K562 (cell line): Measurements from ENCODE around the gene MSRB2. TPM values are rescaled to one million over a fixed set of nuclear protein-coding genes. Genes with fewer than 3 reads are reported as not detected.

Source experiments
- ATF7 ChIP-seq: fragments of 450-650 bp; IDR thresholded peaks from 2 replicates; pipeline ENCODE4 v1.7.1; 2014; ENCODE audit warnings: mild to moderate bottlenecking, moderate library complexity
- DEAF1 ChIP-seq: fragments of 450-650 bp; formaldehyde crosslinking; IDR thresholded peaks from 2 replicates; pipeline ENCODE4 v1.4.0; 2020; ENCODE audit warnings: mild to moderate bottlenecking, moderate library complexity
- ETV6 ChIP-seq, 3 experiments: fragments of 150-350 bp in 1 of 3; sonication (generic) in 1 of 3; formaldehyde crosslinking in 1 of 3; IDR thresholded peaks; 2 replicates each; pipeline versions ENCODE4 v1.6.1 to v1.8.0; 2014 to 2022; ENCODE audit warnings: borderline replicate concordance in 2 of 3, low read depth in 2 of 3, antibody characterized with exemption in 1 of 3, low read length in 1 of 3, mild to moderate bottlenecking in 1 of 3, missing genetic modification reagents in 1 of 3
- EWSR1 ChIP-seq: fragments of 450-650 bp; IDR thresholded peaks from 2 replicates; pipeline ENCODE4 v1.6.1; 2018; ENCODE audit warnings: borderline replicate concordance, mild to moderate bottlenecking, low read depth, moderate library complexity; ENCODE audit not compliant: partially characterized antibody
- KLF16 ChIP-seq: IDR thresholded peaks from 2 replicates; pipeline ENCODE4 v1.6.1; 2016; ENCODE audit warnings: antibody characterized with exemption
- MAZ ChIP-seq, 2 experiments: fragments of 450-650 bp in 1 of 2; sonication (generic) in 1 of 2; formaldehyde crosslinking; IDR thresholded peaks in 1 of 2; conservative IDR thresholded peaks in 1 of 2; 2 replicates each; pipeline versions ENCODE4 v1.4.0 to v1.5.0; 2020; ENCODE audit warnings: mild to moderate bottlenecking in 1 of 2, missing genetic modification reagents in 1 of 2
- MCM5 ChIP-seq: fragments of 450-650 bp; IDR thresholded peaks from 2 replicates; pipeline ENCODE4 v1.6.1; 2016; ENCODE audit warnings: low read depth
- MGA ChIP-seq: fragments of 450-650 bp; IDR thresholded peaks from 2 replicates; pipeline ENCODE4 v1.6.1; 2016; ENCODE audit warnings: mild to moderate bottlenecking, moderate library complexity
- THAP12 ChIP-seq: fragments of 250-450 bp; sonication (Bioruptor Pico); IDR thresholded peaks from 2 replicates; pipeline ENCODE4 v1.9.0; 2021; ENCODE audit warnings: mild to moderate bottlenecking, inconsistent platforms
- ZBTB17 ChIP-seq: fragments of 450-650 bp; formaldehyde crosslinking; IDR thresholded peaks from 2 replicates; pipeline ENCODE4 v1.4.0; 2020; ENCODE audit warnings: mild to moderate bottlenecking
- polyA plus RNA-seq, 8 experiments: library from polyadenylated mRNA; depleted of rRNA in 4 of 8; stranded (reverse) in 5 of 8; unstranded in 3 of 8; fragments of >200 nt; fragmentation: Nextera tagmentation in 2 of 8; fragmentation: Illumina TruSeq in 1 of 8; extraction: Ambion mirVana in 2 of 8; extraction: Trizol in 1 of 8; gene quantifications; 2 replicates each; pipeline versions ENCODE4 v1.2.1 to v1.2.3, GENCODE V29; 2011 to 2014; ENCODE audit warnings: inconsistent platforms in 1 of 8, missing spikeins in 1 of 8
- total RNA-seq, 7 experiments: library from RNA; depleted of rRNA in 6 of 7; stranded (reverse); fragments of >200 nt in 6 of 7; fragmentation: Illumina TruSeq in 2 of 7; extraction: Trizol in 2 of 7; gene quantifications; 2 replicates each; pipeline versions ENCODE4 v1.2.1 to v1.2.3, GENCODE V29; 2011 to 2021; ENCODE audit warnings: low replicate concordance in 1 of 7

Gene MSRB2
- total and polyA plus RNA-seq, 9 of the 15 experiments (the other 6 are each of a cell fraction or from before 2014, with no cell fraction given) = 1.5 to 22.3 (median 5.9) TPM

GRCh38 chr10:23047201-23048050, 48.0 kb upstream of the MSRB2 start (continued):
- TF ChIP-seq MGA (peak; percentile 73), ETV6 (IDR thresholded peaks at IDR 0.05; ENCODE audit: borderline replicate concordance in 1 of 2, low read depth in 2 of 2, low read length in 1 of 2) (peak; percentile 93 to 95), ETV6 (CRISPR knock-in tag; IDR thresholded peaks at IDR 0.05; ENCODE audit: borderline replicate concordance) (no peak), ATF7 (peak; percentile 54), EWSR1 (no peak), KLF16 (peak; percentile 78), THAP12 (CRISPR knock-in tag) (no peak), DEAF1 (CRISPR knock-in tag) (peak; percentile 18; the same call in 1 of the 2 replicates), MAZ (CRISPR knock-in tag; conservative IDR thresholded peaks at IDR 0.05 in 1 of 2, IDR thresholded peaks at IDR 0.05 in 1 of 2) (peak in 1 of 2 experiments; percentile 39; a peak in 1 of 4 replicates), ZBTB17 (CRISPR knock-in tag) (0 out of 2 replicates have a peak, but pooled peaks have one; percentile 47), MCM5 (no peak)
